HG02885 (cell line): ENCODE data around the gene AANAT.

Experiments
- ATAC-seq: cut with Tn5 transposase; IDR thresholded peaks from one replicate; pipeline ENCODE4 v1.9.1; 2021; ENCODE audit warnings: mild to moderate bottlenecking; ENCODE audit not compliant: unreplicated experiment, poor library complexity

Gene AANAT

GRCh38 chr17:76467366-76467765 lies at the start of gene AANAT:
Gene AANAT, plus strand, starts transcription at chr17:76467603. Its CDS starts 1,144 bp downstream, at chr17:76468747.
- no peak for ATAC-seq

GRCh38 chr17:76419576-76420260 lies 47.7 kb upstream of the AANAT start:
- no peak for ATAC-seq

- ATAC-seq = no peak
Observed at GRCh38 chr17:76420356-76421043, 46.9 kb upstream of the AANAT start.

GRCh38 chr17:76421044-76421407 lies 46.4 kb upstream of the AANAT start:
- ATAC-seq = no peak

GRCh38 chr17:76422406-76422805 lies 45.0 kb upstream of the AANAT start:
- no peak for ATAC-seq

- ATAC-seq = no peak
Observed at GRCh38 chr17:76422860-76423259, 44.5 kb upstream of the AANAT start.

GRCh38 chr17:76426853-76427252 lies 40.5 kb upstream of the AANAT start:
- ATAC-seq = no peak

GRCh38 chr17:76427501-76428231 lies 39.7 kb upstream of the AANAT start:
- no peak for ATAC-seq

GRCh38 chr17:76428511-76428910 lies 38.9 kb upstream of the AANAT start:
- no peak for ATAC-seq

GRCh38 chr17:76431509-76431908 lies 35.9 kb upstream of the AANAT start:
- ATAC-seq = no peak

GRCh38 chr17:76432004-76432403 lies 35.4 kb upstream of the AANAT start:
- ATAC-seq = no peak

- no peak for ATAC-seq
Observed at GRCh38 chr17:76432712-76433336, 34.6 kb upstream of the AANAT start.

- no peak for ATAC-seq
Observed at GRCh38 chr17:76433693-76434092, 33.7 kb upstream of the AANAT start.

- no peak for ATAC-seq
Observed at GRCh38 chr17:76434870-76435269, 32.5 kb upstream of the AANAT start.

- no peak for ATAC-seq
Observed at GRCh38 chr17:76435751-76436150, 31.7 kb upstream of the AANAT start.

- ATAC-seq = no peak
Observed at GRCh38 chr17:76437467-76438402, 29.7 kb upstream of the AANAT start.

- ATAC-seq = no peak
Observed at GRCh38 chr17:76438906-76439305, 28.5 kb upstream of the AANAT start.

- ATAC-seq = no peak
Observed at GRCh38 chr17:76439314-76439928, 28.0 kb upstream of the AANAT start.

GRCh38 chr17:76440751-76441362 lies 26.5 kb upstream of the AANAT start:
- no peak for ATAC-seq
